NCI-H446 (cell line): Measurements from ENCODE around the gene GP9.
"Not testable (repeated sequence)": the region's sequence is repeated elsewhere in the genome, so short reads cannot be mapped to it uniquely, and the experiment has no call there.

Experiments used
- DNase-seq, 2 experiments: peaks; one replicate each; lab custom pipeline; 2025; lab: John Stamatoyannopoulos, UW

The GP9 gene

DNA sequence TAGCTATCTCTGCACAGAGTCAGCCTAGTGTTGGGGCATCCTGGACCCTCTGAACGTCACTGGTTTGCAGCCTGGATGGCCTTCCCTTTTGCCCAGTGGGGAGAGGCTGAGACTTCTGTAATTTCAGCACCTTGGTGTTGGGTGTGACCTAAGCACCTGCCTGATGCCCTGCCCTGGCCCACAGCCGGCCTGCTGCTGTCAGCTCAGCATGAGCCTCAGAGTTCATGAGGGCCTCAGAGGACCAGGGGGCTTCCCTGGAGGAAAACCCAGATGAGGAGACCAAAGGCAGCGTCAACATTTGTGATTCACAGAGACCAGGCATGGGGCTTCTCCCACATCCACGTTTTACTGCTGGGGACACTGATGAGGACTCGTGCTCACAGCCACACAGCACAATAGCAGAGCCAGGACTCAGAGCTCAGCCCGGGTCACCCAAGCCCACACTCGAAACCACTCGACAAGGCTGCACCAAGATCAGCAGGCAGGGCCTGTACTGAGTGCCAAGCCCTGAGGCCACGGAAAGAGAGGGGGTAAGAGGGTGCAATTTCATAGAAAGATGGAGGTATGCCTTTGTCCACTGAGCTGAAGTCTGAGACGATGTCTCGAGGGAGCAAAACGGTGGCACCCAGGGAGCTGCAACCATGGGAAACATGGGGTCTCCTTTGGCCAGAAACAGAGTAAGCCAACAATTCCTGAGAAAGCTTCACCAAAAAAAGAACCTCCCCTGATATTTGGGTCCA is 9.9 kb upstream of the GP9 start:
- DNase-seq: no peak

DNA sequence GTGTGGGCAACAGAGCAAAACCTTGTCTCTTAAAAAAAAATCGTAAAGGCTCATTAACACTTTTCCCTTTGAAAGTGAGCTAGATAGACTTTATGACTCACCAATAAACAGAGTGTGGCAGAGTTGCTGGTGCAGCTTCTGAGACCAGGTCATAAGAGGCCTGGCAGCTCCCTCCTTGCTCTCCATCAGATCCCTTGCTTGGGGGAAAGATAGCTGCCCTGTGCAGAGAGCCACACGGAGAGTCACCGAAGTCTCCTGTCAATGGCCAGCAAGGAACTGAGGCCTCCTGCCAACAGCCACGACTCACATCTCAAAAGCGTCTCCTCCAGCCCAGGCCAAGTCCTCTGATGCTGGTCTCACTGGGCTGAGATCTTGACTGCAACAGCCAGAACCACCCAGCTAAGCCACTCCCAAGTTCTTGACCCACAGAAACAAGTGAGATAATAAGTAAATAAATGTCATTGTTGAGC is 8.7 kb upstream of the GP9 start:
- DNase-seq: no peak

GRCh38 chr3:129052675-129053074 is 7.9 kb upstream of the GP9 start:
- peak in 1 of 2 experiments; percentile 39 for DNase-seq

DNA sequence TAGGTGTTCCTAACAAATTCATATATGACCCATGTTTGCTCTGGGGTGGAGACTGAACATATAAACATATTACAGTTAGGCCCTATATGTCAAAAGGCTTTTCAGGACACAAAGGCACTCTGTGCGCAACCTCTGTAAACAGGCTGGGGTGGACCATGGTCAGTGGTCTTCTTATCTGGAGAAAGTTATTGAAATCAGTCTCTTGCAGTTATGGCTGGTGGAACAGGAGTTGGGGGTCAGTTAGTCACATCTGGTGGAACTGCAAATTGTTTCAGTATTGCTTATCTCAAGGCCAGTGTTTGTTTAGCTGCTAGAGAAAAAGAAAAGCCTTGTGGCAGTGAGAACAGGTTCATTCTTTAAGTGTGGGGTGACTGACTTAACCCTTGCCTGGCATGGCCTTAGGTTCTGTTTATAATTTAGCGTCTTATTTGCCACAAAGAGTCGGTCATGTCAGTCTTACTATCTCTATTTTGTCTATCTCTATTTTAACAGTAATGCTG is 5.9 kb upstream of the GP9 start:
- no peak for DNase-seq

DNA sequence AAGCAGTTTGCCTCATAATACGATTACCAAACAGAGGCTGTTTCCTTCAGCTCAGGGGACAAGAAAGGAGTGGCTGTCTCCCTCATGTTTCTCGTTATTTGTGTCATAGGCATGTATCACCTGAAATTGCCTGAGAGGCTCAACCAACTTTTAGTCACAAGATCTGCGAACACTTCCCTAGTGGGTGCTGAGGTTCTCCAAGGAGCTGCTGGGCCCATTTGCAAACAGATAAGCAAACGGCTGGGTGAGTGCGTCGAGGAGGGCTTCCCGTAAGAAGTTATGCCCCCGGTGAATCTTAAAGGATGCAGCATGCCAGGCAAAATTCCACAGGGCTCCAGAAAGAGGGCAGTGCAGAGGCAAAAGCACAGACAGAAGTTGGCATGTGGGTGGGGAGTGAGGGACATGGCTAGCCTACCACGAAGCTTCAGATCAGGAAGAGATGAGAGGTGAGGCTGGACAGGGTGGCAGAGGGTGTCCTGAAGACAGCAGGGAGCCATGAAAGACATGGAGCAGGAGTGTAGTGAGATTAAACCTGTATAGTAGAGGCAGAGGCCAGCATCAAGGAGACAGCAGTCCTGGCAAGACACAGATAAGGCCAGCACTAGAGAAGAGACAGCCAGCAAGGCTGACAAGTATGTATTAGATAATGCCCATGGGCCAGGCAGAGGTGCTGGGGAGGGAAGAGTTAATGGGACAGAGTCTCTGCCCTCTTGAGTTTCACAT is 4.0 kb upstream of the GP9 start:
- DNase-seq: no peak

DNA sequence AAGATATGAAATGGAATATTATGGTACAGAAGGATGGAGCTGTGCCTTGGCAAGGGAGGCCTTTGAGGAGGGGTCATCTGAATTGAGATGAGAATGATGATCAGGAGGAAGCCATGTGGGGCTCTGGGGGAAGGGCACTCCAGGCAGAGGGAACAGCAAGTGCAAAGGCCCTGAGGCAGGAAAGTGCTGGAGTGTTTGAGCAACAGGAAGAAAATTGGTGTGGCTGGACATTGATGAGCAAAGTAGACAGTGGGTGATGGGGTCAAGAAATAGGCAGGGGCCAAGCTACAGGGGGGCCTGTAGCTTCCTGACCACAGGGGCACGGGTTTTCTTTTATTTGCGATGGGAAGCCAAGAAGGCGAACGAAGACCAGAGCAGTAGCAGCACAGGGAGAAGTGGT is 3.3 kb upstream of the GP9 start:
- no peak for DNase-seq

DNA sequence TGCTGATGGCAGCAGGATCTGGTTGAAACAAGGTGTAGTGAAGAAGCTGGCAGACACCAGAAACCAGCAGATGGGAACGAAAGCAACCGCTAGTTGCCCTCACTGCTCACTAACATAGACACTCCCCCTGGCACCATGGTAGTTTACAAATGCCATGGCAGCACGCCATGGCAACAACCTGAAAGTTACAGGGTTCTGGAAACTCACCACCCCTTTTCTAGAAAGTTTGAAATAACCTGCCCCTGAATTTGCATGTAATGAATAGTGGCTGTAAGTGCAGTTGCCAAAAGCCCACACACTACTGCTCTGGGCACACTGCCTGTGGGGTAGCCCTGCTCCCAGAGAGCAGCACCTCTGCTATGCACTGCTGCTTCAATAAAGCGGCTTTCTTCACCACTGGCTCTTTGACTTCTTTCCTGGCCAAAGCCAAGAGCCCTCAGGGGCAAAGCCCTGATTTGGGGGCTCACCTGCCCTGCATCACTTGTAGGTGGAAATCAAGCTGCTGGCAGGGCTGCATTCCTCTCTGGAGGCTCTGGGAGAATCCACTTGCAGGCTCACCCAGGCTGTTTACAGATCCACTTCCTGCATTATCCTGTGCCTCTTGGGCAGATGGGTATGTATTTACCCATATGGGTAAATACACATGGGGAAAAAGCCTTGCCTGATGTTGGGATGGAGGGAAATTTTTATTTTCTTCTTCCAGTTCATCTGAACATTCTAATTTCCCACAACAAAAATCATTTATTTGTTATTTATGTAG is 2.0 kb upstream of the GP9 start:
- peak in 1 of 2 experiments; percentile 56 for DNase-seq

GRCh38 chr3:129059311-129059958 is 1.1 kb upstream of the GP9 start:
- DNase-seq: no peak

DNA sequence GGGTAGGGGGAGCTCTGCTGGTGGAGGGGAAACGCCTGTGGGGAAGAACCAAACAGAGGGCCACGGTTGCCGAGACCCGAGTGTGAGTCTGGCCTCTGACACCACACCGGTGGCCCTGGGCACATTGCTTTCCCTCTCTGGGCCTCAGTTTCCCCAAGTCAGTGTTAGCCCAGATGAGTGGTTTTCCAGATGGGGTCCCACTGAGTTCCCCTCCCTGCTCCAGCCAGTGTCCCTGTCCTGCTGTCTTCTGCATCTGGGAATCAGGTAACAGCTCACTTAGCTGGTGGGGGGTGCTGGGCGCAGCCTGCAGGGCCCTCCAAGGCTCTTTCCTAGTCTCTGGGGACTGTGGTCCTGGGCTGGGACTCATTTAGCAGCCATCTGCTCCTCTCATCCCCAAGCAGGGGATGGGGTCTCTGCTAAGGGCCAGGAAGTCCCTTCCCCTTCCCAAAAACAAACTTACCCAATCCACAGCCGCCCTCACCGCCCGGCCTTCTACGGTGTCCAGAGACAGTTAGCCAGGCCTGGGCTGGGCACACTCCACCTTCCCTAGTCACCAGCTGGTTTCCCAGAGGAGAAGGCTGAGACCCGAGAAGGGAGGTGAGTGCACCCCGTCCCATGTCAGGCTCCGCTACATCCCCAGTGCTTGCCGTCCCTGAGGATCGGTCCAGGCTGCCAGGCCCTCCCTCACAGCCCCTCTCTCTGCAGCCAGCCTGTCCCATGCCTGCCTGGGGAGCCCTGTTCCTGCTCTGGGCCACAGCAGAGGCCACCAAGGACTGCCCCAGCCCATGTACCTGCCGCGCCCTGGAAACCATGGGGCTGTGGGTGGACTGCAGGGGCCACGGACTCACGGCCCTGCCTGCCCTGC is 676 bp downstream of the GP9 start:
- DNase-seq: no peak

GRCh38 chr3:129061888-129062834 is 1.6 kb downstream of the GP9 start:
- DNase-seq: no peak

DNA sequence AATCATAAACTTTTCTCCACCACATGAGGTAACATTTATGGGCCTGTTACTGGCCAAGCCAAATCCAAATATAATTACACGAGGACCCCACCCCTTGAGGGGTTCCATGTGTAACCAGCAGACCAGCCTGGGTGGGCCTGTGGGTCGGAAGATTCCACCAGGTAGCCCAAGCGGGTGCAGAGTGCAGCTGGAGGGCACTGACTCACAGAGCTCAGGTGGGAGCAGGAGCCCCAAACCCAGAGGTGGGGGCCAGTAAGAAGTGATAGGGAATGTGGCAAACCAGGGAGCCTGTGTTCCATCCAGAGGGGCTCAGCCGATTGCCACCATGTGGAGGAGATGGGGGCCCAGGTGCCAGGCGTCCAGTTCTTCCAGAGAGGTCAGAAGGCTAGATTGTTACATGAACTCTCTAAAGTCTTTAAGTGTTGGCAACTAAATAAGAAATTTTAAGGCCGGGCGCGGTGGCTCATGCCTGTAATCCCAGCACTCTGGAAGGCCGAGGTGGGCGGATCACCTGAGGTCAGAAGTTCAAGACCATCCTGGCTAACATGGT is 2.6 kb downstream of the GP9 start:
- DNase-seq: no peak

DNA sequence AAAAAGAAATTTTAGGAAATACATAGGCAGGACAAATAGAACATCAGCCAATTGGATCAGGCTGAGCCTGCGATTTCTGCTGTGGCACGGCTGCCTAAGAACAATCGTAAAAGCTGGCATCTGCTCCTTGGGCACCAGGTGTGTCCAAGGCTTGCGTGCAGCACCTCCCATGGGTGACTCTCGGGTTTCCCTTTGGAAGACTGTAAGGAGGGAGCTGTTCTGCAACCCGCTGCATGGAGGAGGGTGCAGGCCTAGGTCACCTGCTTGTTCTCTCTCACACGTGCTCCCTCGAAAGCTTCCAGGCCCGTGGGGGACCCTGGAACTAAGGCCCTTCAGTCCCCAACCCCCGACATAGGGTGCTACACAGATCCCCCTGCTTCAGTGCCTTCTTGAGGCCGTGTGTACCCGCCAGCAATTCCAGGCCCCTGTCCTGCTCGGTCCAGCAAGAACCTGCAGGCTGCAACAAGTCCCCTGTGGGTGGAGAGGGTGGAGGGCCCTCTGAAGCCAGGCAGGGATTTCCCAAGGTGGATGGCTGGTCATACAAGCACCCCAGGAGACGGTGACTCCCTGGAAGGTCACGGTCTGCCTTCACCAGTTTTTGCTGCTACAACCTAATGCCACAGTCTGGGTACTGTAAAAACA is 3.4 kb downstream of the GP9 start:
- no peak for DNase-seq

GRCh38 chr3:129065016-129065719 is 4.6 kb downstream of the GP9 start:
- no peak for DNase-seq

- no peak for DNase-seq
Observed at GRCh38 chr3:129065720-129066073, 5.1 kb downstream of the GP9 start.

- not testable (repeated sequence) for DNase-seq
Observed at GRCh38 chr3:129067719-129068118, 7.1 kb downstream of the GP9 start.

- no peak for DNase-seq
Observed at GRCh38 chr3:129068291-129068886, 7.8 kb downstream of the GP9 start.

DNA sequence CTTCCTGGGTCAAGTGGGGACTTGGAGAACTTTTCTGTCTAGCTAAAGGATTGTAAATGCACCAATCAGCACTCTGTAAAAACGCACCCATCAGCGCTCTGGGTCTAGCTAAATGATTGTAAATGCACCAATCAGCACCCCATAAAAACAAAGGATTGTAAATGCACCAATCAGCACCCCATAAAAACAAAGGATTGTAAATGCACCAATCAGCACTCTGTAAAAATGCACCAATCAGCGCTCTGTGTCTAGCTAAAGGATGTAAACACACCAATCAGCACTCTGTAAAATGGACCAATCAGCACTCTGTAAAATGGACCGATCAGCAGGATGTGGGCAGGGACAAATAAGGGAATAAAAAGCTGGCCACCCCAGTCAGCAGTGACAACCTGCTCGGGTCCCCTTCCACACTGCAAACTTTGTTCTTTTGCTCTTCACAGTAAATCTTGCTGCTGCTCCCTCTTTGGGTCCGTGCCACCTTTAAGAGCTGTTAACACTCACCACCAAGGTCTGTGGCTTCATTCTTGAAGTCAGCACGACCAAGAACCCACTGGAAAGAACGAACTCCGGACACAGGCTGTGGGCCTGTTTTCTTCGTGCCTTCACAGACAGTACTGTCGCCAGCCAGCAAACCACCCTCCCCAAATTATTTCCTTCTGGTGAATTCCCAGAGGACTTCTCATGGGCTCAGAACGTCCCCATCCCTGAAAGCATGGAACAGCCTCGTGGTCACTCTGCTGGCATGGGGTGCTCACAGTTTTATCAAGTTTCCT is 8.9 kb downstream of the GP9 start:
- not testable (repeated sequence) for DNase-seq
